ENCODE results near the gene KLHL12.
"Not testable (repeated sequence)": the region's sequence is repeated elsewhere in the genome, so short reads cannot be mapped to it uniquely, and the experiment has no call there.

The KLHL12 gene

GRCh38 chr1:202941372-202941771 lies 14.3 kb upstream of the KLHL12 start:
- H2AFZ ChIP-seq (ENCODE audit: low read depth), result no peak overlapping the region
- TF ChIP-seq CTCF (conservative IDR thresholded peaks at IDR 0.05; ENCODE audit: low read depth, low read length), result no peak
- no peaks in the 10 kb centered on the region for H3K4me1 ChIP-seq (ENCODE audit: low read depth, poor library complexity, severe bottlenecking)
- H3K4me2 ChIP-seq, result no peak overlapping the region
- H3K27me3 ChIP-seq (ENCODE audit: insufficient read depth, low read depth), result no peaks in the 10 kb centered on the region
- H3K27ac ChIP-seq, result no peak overlapping the region
- H3K9ac ChIP-seq, result no peak overlapping the region
- H3K79me2 ChIP-seq (ENCODE audit: insufficient read depth, low read depth), result no peaks in the 10 kb centered on the region
- H4K20me1 ChIP-seq (ENCODE audit: insufficient read depth), result no peaks in the 10 kb centered on the region
- no peak overlapping the region for H3K4me3 ChIP-seq (IDR thresholded peaks at IDR 0.05; ENCODE audit: insufficient read depth, low read depth, low read length)
- no peaks in the 10 kb centered on the region; the same call in 1 of the 2 replicates for H3K36me3 ChIP-seq (ENCODE audit: insufficient read depth)

GRCh38 chr1:202940561-202940960 lies 13.5 kb upstream of the KLHL12 start:
- no peak overlapping the region for H2AFZ ChIP-seq (ENCODE audit: low read depth)
- no peaks in the 10 kb centered on the region for H3K4me1 ChIP-seq (ENCODE audit: low read depth, poor library complexity, severe bottlenecking)
- no peaks in the 10 kb centered on the region; the same call in 1 of the 2 replicates for H3K36me3 ChIP-seq (ENCODE audit: insufficient read depth)

GRCh38 chr1:202938287-202938925 lies 11.4 kb upstream of the KLHL12 start:
- no peaks in the 10 kb centered on the region; the same call in 1 of the 2 replicates for H3K36me3 ChIP-seq (ENCODE audit: insufficient read depth)
- H3K4me2 ChIP-seq, result no peak overlapping the region
- no peaks in the 10 kb centered on the region for H3K79me2 ChIP-seq (ENCODE audit: insufficient read depth, low read depth)
- no peak overlapping the region for H3K27ac ChIP-seq
- no peak overlapping the region for H3K9ac ChIP-seq
- H3K27me3 ChIP-seq (ENCODE audit: insufficient read depth, low read depth), result no peaks in the 10 kb centered on the region
- no peak overlapping the region for H3K4me3 ChIP-seq (IDR thresholded peaks at IDR 0.05; ENCODE audit: insufficient read depth, low read depth, low read length)
- no peaks in the 10 kb centered on the region for H4K20me1 ChIP-seq (ENCODE audit: insufficient read depth)
- H3K4me1 ChIP-seq (ENCODE audit: low read depth, poor library complexity, severe bottlenecking), result no peaks in the 10 kb centered on the region
- no peak for TF ChIP-seq CTCF (conservative IDR thresholded peaks at IDR 0.05; ENCODE audit: low read depth, low read length)
- H2AFZ ChIP-seq (ENCODE audit: low read depth), result no peak overlapping the region

More at GRCh38 chr1:202940561-202940960, 13.5 kb upstream of the KLHL12 start:
- no peak overlapping the region for H3K9ac ChIP-seq
- no peak overlapping the region for H3K4me2 ChIP-seq
- no peaks in the 10 kb centered on the region for H4K20me1 ChIP-seq (ENCODE audit: insufficient read depth)
- no peaks in the 10 kb centered on the region for H3K79me2 ChIP-seq (ENCODE audit: insufficient read depth, low read depth)
- TF ChIP-seq CTCF (conservative IDR thresholded peaks at IDR 0.05; ENCODE audit: low read depth, low read length), result no peak
- no peak overlapping the region for H3K4me3 ChIP-seq (IDR thresholded peaks at IDR 0.05; ENCODE audit: insufficient read depth, low read depth, low read length)
- H3K27me3 ChIP-seq (ENCODE audit: insufficient read depth, low read depth), result no peaks in the 10 kb centered on the region
- H3K27ac ChIP-seq, result no peak overlapping the region

- not testable (repeated sequence) for H2AFZ ChIP-seq (ENCODE audit: low read depth); H3K4me1 ChIP-seq (ENCODE audit: low read depth, poor library complexity, severe bottlenecking); H3K79me2 ChIP-seq (ENCODE audit: insufficient read depth, low read depth); H3K4me3 ChIP-seq (IDR thresholded peaks at IDR 0.05; ENCODE audit: insufficient read depth, low read depth, low read length); H4K20me1 ChIP-seq (ENCODE audit: insufficient read depth); H3K4me2 ChIP-seq; H3K9ac ChIP-seq; H3K27ac ChIP-seq; H3K27me3 ChIP-seq (ENCODE audit: insufficient read depth, low read depth); H3K36me3 ChIP-seq (ENCODE audit: insufficient read depth)
Observed at GRCh38 chr1:202936409-202936808, 9.4 kb upstream of the KLHL12 start.

- Histone ChIP-seq H4K20me1 (ENCODE audit: insufficient read depth) (no peaks in the 10 kb centered on the region), H3K27ac (no peak overlapping the region), H3K4me1 (ENCODE audit: low read depth, poor library complexity, severe bottlenecking) (no peaks in the 10 kb centered on the region), H3K9ac (no peak overlapping the region), H3K4me3 (IDR thresholded peaks at IDR 0.05; ENCODE audit: insufficient read depth, low read depth, low read length) (no peak overlapping the region), H3K4me2 (no peak overlapping the region), H3K36me3 (ENCODE audit: insufficient read depth) (no peaks in the 10 kb centered on the region), H2AFZ (ENCODE audit: low read depth) (no peak overlapping the region), H3K27me3 (ENCODE audit: insufficient read depth, low read depth) (no peaks in the 10 kb centered on the region), H3K79me2 (ENCODE audit: insufficient read depth, low read depth) (no peaks in the 10 kb centered on the region)
- no peak for TF ChIP-seq CTCF (conservative IDR thresholded peaks at IDR 0.05; ENCODE audit: low read depth, low read length)
Observed at GRCh38 chr1:202935844-202936243, 8.8 kb upstream of the KLHL12 start.

All from KMS-11 (cell line).